Small intestine (tissue), 7 donors: ENCODE results near the gene MYCBPAP. TPM values are rescaled to one million over a fixed set of nuclear protein-coding genes. Genes with fewer than 3 reads are reported as not detected.

Experiments used
- DNase-seq, 2 donors: peaks; one replicate each; pipeline versions ENCODE4 v3.0.0 to v3.0.0-alpha.2; 2013
- FAIRE-seq: peaks from 2 replicates; lab custom pipeline; 2012; peaks lifted over from hg19 to GRCh38; lab: Jason Lieb, UNC
- H3K27ac ChIP-seq, 3 donors: one replicate each; pipeline ENCODE4 v1.5.1; 2013; ENCODE audit warnings: low read length in 2 of 3, mild to moderate bottlenecking in 2 of 3, control low read depth in 1 of 3, inconsistent platforms in 1 of 3, low read depth in 1 of 3, moderate library complexity in 1 of 3
- H3K27me3 ChIP-seq, 3 donors: one replicate each; pipeline ENCODE4 v1.6.1; 2013; ENCODE audit warnings: low read length in 3 of 3, inconsistent platforms in 1 of 3; ENCODE audit not compliant: control insufficient read depth in 3 of 3, insufficient read depth in 3 of 3
- H3K36me3 ChIP-seq, 3 donors: one replicate each; pipeline ENCODE4 v1.6.1; 2013; ENCODE audit warnings: low read length in 3 of 3, inconsistent platforms in 1 of 3, low read depth in 1 of 3, mild to moderate bottlenecking in 1 of 3, moderate library complexity in 1 of 3; ENCODE audit not compliant: control insufficient read depth in 3 of 3, insufficient read depth in 2 of 3
- H3K4me1 ChIP-seq, 3 donors: one replicate each; pipeline ENCODE4 v1.6.1; 2013; ENCODE audit warnings: low read length in 2 of 3, inconsistent platforms in 1 of 3, low read depth in 1 of 3, mild to moderate bottlenecking in 1 of 3, moderate library complexity in 1 of 3; ENCODE audit not compliant: control insufficient read depth in 3 of 3, insufficient read depth in 2 of 3
- H3K4me3 ChIP-seq, 3 donors: one replicate each; pipeline ENCODE4 v1.5.1; 2013; ENCODE audit warnings: low read length in 3 of 3, control low read depth in 1 of 3, inconsistent platforms in 1 of 3, low read depth in 1 of 3, mild to moderate bottlenecking in 1 of 3, moderate library complexity in 1 of 3
- H3K9me3 ChIP-seq, 2 donors: one replicate each; pipeline ENCODE4 v1.6.1; 2013; ENCODE audit warnings: low read depth in 1 of 2, low read length in 1 of 2; ENCODE audit not compliant: control insufficient read depth in 2 of 2, insufficient read depth in 1 of 2
- WGBS, 3 donors: extraction: QIAGEN DNeasy Blood & Tissue Kit; methylation state at CpG; one replicate each; pipeline ENCODE4 v1.1.7; 2013; 5-methylcytosine and 5-hydroxymethylcytosine counted together
- polyA plus RNA-seq, 4 donors: library from polyadenylated mRNA; stranded (reverse) in 3 of 4; unstranded in 1 of 4; fragments of 200-250 nt in 3 of 4; fragments of 120-200 nt in 1 of 4; gene quantifications; one replicate each; pipeline versions ENCODE4 v1.2.1 to v1.2.3, GENCODE V29; 2013
- donor health status: healthy with polysubstance abuse.
- donor health status: control.
- donor health status: control.
- donor health status: Bipolar disorder and iron deficiency.
- donor health status: healthy.

Gene MYCBPAP
- polyA plus RNA-seq, 4 donors: 0.13 to 1.6 (median 0.45) TPM; not detected in 1

GRCh38 chr17:50554201-50554600, 46.0 kb downstream of the MYCBPAP start:
- WGBS, 3 donors: 93 to 97% (median 94%) methylated on average over 17 of the region's 17 CpGs

GRCh38 chr17:50556803-50557202, 48.6 kb downstream of the MYCBPAP start:
- no peak for DNase-seq
- Histone ChIP-seq H3K36me3 (peaks cover 0 to 42% (median 0%) of the 10 kb centered on the region in 3 donors), H3K27ac (no peak overlapping the region), H3K4me1 (peaks cover 0 to 16% (median 5%) of the 10 kb centered on the region in 3 donors), H3K27me3 (peaks cover 0 to 39% (median 4%) of the 10 kb centered on the region in 3 donors), H3K9me3 (no peaks in the 10 kb centered on the region), H3K4me3 (no peak overlapping the region)
- 64 to 77% (median 67%) methylated on average over 5 of the region's 5 CpGs for WGBS, 3 donors
- no peak for FAIRE-seq

More at GRCh38 chr17:50554201-50554600, 46.0 kb downstream of the MYCBPAP start:
- FAIRE-seq: no peak
- no peak for DNase-seq
- no peaks in the 10 kb centered on the region for H3K9me3 ChIP-seq
- H3K27me3 ChIP-seq: peaks cover 0 to 18% (median 0%) of the 10 kb centered on the region in 3 donors
- H3K4me1 ChIP-seq: peaks cover 0 to 10% (median 0%) of the 10 kb centered on the region in 3 donors
- no peak overlapping the region for H3K27ac ChIP-seq
- H3K4me3 ChIP-seq: no peak overlapping the region
- H3K36me3 ChIP-seq: peaks cover 0 to 68% (median 0%) of the 10 kb centered on the region in 3 donors

GRCh38 chr17:50557630-50558029, 49.4 kb downstream of the MYCBPAP start:
- Histone ChIP-seq H3K27me3 (peaks cover 0 to 47% (median 10%) of the 10 kb centered on the region in 3 donors), H3K4me3 (no peak overlapping the region), H3K4me1 (peaks cover 0 to 20% (median 5%) of the 10 kb centered on the region in 3 donors), H3K27ac (no peak overlapping the region), H3K36me3 (peaks cover 0 to 36% (median 0%) of the 10 kb centered on the region in 3 donors), H3K9me3 (no peaks in the 10 kb centered on the region)
- FAIRE-seq (no peak), DNase-seq (no peak)
- 65 to 88% (median 77%) methylated on average over 4 of the region's 4 CpGs for WGBS, 3 donors

GRCh38 chr17:50558091-50558490, 49.9 kb downstream of the MYCBPAP start:
- Histone ChIP-seq H3K27me3 (peaks cover 0 to 52% (median 13%) of the 10 kb centered on the region in 3 donors), H3K9me3 (no peaks in the 10 kb centered on the region), H3K36me3 (peaks cover 0 to 36% (median 0%) of the 10 kb centered on the region in 3 donors), H3K27ac (no peak overlapping the region), H3K4me1 (peaks cover 0 to 20% (median 5%) of the 10 kb centered on the region in 3 donors), H3K4me3 (no peak overlapping the region)
- FAIRE-seq (no peak), DNase-seq (no peak)
- WGBS, 3 donors: 64 to 74% (median 71%) methylated on average over 4 of the region's 4 CpGs

GRCh38 chr17:50558581-50558940, 50.3 kb downstream of the MYCBPAP start:
- Histone ChIP-seq H3K27me3 (peaks cover 0 to 56% (median 13%) of the 10 kb centered on the region in 3 donors), H3K4me1 (peaks cover 0 to 20% (median 5%) of the 10 kb centered on the region in 3 donors), H3K9me3 (no peaks in the 10 kb centered on the region), H3K36me3 (peaks cover 0 to 31% (median 0%) of the 10 kb centered on the region in 3 donors), H3K4me3 (no peak overlapping the region), H3K27ac (no peak overlapping the region)
- DNase-seq (no peak), FAIRE-seq (no peak)
- 10 to 17% (median 10%) methylated on average over 18 of the region's 18 CpGs for WGBS, 3 donors

GRCh38 chr17:50558941-50559614, 50.8 kb downstream of the MYCBPAP start:
- Histone ChIP-seq H3K4me3 (peak overlapping the region in 2 of 3 donors; percentile 9 to 55), H3K27me3 (peaks cover 0 to 62% (median 13%) of the 10 kb centered on the region in 3 donors), H3K36me3 (peaks cover 0 to 26% (median 0%) of the 10 kb centered on the region in 3 donors), H3K4me1 (peaks cover 0 to 20% (median 5%) of the 10 kb centered on the region in 3 donors), H3K27ac (no peak overlapping the region), H3K9me3 (no peaks in the 10 kb centered on the region)
- FAIRE-seq: no peak
- DNase-seq: peak in 1 of 2 donors; percentile 49
- WGBS, 3 donors: 0 to 3% (median 2%) methylated on average over 47 to 55 of the region's 55 CpGs

GRCh38 chr17:50559674-50560184, 51.5 kb downstream of the MYCBPAP start:
- Histone ChIP-seq H3K9me3 (no peaks in the 10 kb centered on the region), H3K4me1 (peaks cover 0 to 20% (median 5%) of the 10 kb centered on the region in 3 donors), H3K36me3 (peaks cover 0 to 19% (median 0%) of the 10 kb centered on the region in 3 donors), H3K27me3 (peaks cover 0 to 68% (median 17%) of the 10 kb centered on the region in 3 donors), H3K27ac (peak overlapping the region in 1 of 3 donors; percentile 65), H3K4me3 (peak overlapping the region in 2 of 3 donors; percentile 49 to 55)
- 3 to 6% (median 3%) methylated on average over 26 to 27 of the region's 27 CpGs for WGBS, 3 donors
- no peak for FAIRE-seq
- peak; percentile 52 to 71 for DNase-seq

- peak within 1 kb of the TSS in 1 of 3 donors; percentile 65 for H3K27ac ChIP-seq
- 1 to 2% (median 1%) methylated on average over 27 to 56 of the region's 56 CpGs for WGBS, 3 donors
Measured at GRCh38 chr17:50560185-50560824, 52.1 kb downstream of the MYCBPAP start, which contains the start of gene CACNA1G. Gene CACNA1G (plus strand): TSS chr17:50560715. CDS start chr17:50561460, 745 bp downstream.

More at GRCh38 chr17:50560185-50560824, 52.1 kb downstream of the MYCBPAP start, which contains the start of gene CACNA1G:
- H3K27me3 ChIP-seq: peaks cover 0 to 73% (median 18%) of the 10 kb centered on the region in 3 donors
- H3K4me3 ChIP-seq: peak within 1 kb of the TSS; percentile 33 to 55 (median 49)
- H3K4me1 ChIP-seq: peaks cover 0 to 23% (median 5%) of the 10 kb centered on the region in 3 donors
- H3K9me3 ChIP-seq: no peaks in the 10 kb centered on the region
- H3K36me3 ChIP-seq: peaks cover 0 to 14% (median 0%) of the 10 kb centered on the region in 3 donors
- FAIRE-seq (no peak), DNase-seq (peak; percentile 76 to 91)
